Loucy (cell line): ENCODE data around the gene C10orf71.

Experiments
- H2AFZ ChIP-seq: fragments of 200-600 bp; sonication (generic); 2 replicates; pipeline ENCODE4 v1.6.0; 2016; ENCODE audit warnings: antibody characterized with exemption, mild to moderate bottlenecking, low read length, moderate library complexity
- H3F3A ChIP-seq: fragments of 200-600 bp; 2 replicates; pipeline ENCODE4 v1.6.0; 2016; ENCODE audit warnings: antibody characterized with exemption, low read depth, mild to moderate bottlenecking
- H3K27me3 ChIP-seq: fragments of 200-600 bp; sonication (generic); 2 replicates; pipeline ENCODE4 v1.6.1; 2014; ENCODE audit warnings: low read length, mild to moderate bottlenecking; ENCODE audit not compliant: insufficient read depth, poor library complexity, severe bottlenecking
- H3K36me3 ChIP-seq: fragments of 200-600 bp; sonication (generic); 2 replicates; pipeline ENCODE4 v1.6.1; 2016; ENCODE audit warnings: low read length; ENCODE audit not compliant: insufficient read depth
- H3K4me1 ChIP-seq: fragments of 200-600 bp; sonication (generic); 2 replicates; pipeline ENCODE4 v1.5.1; 2014; ENCODE audit warnings: low read length, mild to moderate bottlenecking; ENCODE audit not compliant: insufficient read depth, poor library complexity, severe bottlenecking
- H3K4me2 ChIP-seq: fragments of 200-600 bp; sonication (generic); 2 replicates; pipeline ENCODE4 v1.6.0; 2014; ENCODE audit warnings: antibody characterized with exemption, low read length, low read depth, mild to moderate bottlenecking; ENCODE audit not compliant: poor library complexity, severe bottlenecking
- H3K4me3 ChIP-seq: fragments of 200-600 bp; sonication (generic); 2 replicates; pipeline ENCODE4 v1.5.1; 2014; ENCODE audit warnings: low read length, mild to moderate bottlenecking, mixed read lengths; ENCODE audit not compliant: poor library complexity, severe bottlenecking
- H3K79me2 ChIP-seq: fragments of 200-600 bp; sonication (generic); 2 replicates; pipeline ENCODE4 v1.6.1; 2014; ENCODE audit warnings: low read length; ENCODE audit not compliant: insufficient read depth
- H3K9ac ChIP-seq: fragments of 200-600 bp; sonication (generic); 2 replicates; pipeline ENCODE4 v1.6.0; 2014; ENCODE audit warnings: mild to moderate bottlenecking, low read depth, low read length, moderate library complexity; ENCODE audit not compliant: poor library complexity, severe bottlenecking
- H3K9me2 ChIP-seq: fragments of 200-600 bp; sonication (generic); replicated peaks from 2 replicates; pipeline ENCODE4 v1.6.1; 2016; ENCODE audit warnings: low read depth, low read length, mixed read lengths
- H3K9me3 ChIP-seq: fragments of 200-600 bp; sonication (generic); 2 replicates; pipeline ENCODE4 v1.6.1; 2014; ENCODE audit warnings: mild to moderate bottlenecking, antibody characterized with exemption, low read length, low read depth; ENCODE audit not compliant: insufficient read depth
- H4K20me1 ChIP-seq: fragments of 200-600 bp; sonication (generic); 2 replicates; pipeline ENCODE4 v1.6.0; 2014; ENCODE audit warnings: antibody characterized with exemption, low read length, mild to moderate bottlenecking; ENCODE audit not compliant: insufficient read depth, poor library complexity, severe bottlenecking
- CTCF ChIP-seq: fragments of 200-600 bp; sonication (generic); conservative IDR thresholded peaks from 2 replicates; pipeline ENCODE4 v1.5.1; 2014; ENCODE audit warnings: mild to moderate bottlenecking, antibody characterized with exemption, low read length
- EZH2phosphoT487 ChIP-seq: fragments of 200-600 bp; IDR thresholded peaks from 2 replicates; pipeline ENCODE4 v1.6.1; 2018; ENCODE audit warnings: antibody characterized with exemption, mild to moderate bottlenecking, moderate library complexity, borderline replicate concordance

C10orf71 gene, protein sequence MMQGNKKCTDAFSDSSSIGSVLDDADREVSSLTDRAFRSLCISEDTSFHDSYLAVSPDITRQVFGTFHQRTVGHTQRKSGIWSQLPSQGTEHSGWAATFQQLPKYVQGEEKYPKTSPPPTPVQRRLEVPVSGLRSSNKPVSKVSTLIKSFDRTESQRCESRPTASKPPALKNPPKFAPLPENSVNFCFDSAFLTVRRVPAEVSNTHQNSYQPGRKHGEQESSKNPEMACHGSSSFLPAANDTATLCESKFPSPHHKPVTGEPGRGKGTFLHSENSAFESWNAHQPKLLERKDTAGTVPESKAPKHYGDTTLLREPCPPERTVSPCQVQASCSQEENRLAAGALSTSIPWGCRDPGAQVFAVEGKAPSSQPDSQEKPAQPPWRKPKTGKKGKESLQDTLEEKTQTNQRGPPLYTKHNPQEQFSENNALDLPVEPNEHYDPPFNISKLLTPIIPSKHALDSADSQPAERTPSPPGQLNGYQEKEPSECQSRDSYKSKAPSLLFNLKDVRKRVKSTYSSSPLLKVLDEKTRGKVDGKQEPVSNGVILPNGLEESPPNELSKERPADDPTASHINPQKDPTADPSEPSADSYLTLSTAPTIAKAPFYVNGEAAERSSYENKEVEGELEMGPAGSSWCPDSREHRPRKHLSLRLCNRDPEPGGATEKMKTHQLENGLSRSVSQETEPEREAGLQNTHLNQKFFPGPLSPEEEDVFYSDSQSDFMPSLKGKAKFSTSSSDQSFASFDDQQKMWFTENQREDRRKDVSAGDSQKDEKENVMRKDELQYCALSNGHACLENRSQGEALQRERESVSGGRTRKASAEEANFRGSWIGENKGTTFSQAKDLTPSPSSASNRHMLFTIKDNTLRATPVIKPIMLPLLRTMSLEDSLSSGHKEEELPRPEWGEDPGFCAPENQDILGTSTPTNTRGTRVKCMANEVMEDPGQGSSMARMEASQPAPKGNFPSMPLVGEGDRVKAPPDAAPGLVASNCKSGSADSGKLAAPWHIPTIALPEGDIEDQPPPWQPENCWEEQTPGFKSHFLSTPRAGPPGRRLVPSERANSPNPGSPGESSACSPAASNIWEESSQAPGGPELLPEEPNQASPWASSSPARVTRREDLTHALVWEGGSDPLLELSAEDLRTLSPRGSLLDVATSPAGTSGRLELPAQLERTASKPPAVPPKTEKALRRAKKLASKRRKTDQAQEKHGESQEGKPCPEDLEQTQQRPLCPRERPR (N-terminal part only)

DNA sequence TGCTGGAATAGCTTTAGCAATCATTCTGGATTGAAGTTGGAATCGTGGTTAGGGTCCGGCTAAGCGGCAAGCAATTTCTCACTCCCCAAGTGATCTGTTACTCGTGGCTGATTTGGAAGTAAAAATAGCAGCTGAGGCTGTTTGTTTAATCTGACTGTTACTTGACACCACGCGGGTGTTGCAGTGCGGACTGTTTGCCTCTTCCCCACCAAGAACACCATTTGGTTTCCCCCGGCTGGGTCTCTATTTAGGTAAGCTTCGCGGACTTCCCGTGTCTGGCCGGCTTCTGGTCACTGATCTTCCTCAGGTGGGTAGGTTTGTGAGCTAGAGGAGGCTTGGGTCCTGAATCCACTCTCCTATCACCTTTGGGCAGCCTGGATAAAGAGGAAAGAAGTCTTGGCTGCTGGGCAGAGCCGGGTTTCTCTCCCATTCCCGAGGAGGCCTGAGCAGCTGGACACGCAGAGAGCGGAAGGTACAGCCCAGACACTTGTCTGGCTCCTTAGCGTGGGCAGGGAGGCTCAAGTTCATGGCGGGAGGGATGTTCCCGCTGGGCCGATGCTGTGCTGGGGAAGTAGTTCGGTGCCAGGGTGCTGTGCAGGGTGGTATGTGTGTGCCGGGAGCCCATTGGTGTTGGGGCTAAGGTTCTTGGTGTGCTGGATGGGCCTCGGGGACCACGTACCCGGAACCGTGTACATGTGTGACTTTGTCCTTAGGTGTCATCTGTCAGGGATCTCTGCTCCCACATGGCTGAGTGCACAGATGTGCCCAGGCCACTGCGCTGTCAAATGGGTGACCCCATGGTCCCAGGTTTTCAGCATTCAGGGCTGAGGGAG, at the start of gene C10orf71:
TSS of gene C10orf71 (plus strand) at position 188 of the 833 bp plus-strand sequence. CDS start 23,376 bp downstream, outside the sequence.
- H3K9ac ChIP-seq: peak within 1 kb of the TSS; percentile 36
- H3K4me3 ChIP-seq: no peak within 1 kb of the TSS
- H3K79me2 ChIP-seq: no peaks in the 10 kb centered on the region
- H4K20me1 ChIP-seq: no peaks in the 10 kb centered on the region
- no peaks in the 10 kb centered on the region for H3K9me2 ChIP-seq
- peaks cover 17% of the 10 kb centered on the region for H3K4me1 ChIP-seq
- no peaks in the 10 kb centered on the region for H3K27me3 ChIP-seq
- H2AFZ ChIP-seq: peak within 1 kb of the TSS; percentile 25; the same call in 1 of the 2 replicates
- peak within 1 kb of the TSS; percentile 49 for H3K4me2 ChIP-seq
- no peak for TF ChIP-seq EZH2phosphoT487
- no peak for TF ChIP-seq CTCF
- H3F3A ChIP-seq: no peaks in the 10 kb centered on the region
- H3K9me3 ChIP-seq: no peaks in the 10 kb centered on the region
- H3K36me3 ChIP-seq: no peaks in the 10 kb centered on the region

DNA sequence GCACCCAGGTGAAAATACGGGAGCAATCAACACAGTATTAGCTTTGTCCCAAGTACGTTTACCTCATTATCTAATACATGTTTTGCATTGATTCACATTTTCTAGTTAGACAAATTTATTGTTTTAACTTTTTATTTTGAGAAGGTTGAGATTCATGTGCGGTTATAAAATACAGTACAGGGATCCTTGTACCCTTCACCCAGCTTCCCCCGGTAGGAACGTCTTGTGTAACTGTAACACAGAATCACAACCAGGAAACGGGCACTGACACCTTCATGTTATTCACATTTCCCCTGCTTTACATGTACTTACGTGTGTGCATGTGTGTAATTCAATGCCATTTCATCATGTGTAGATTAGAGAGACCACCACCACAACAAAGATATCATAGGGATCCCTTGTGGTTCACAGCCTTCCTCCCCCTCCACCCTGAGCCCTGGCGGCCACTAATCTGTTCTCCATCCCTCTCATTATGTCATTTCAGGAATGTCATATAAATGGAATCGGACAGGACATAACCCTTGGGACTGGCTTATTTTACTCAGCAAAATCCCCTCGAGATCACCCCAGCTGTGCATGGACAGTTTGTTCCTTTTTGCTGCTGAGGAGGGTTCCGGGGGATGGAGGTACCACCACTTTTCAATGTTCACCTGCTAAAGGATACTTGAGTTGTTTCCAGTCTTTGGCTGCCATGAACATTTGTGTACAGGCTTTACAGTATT, 46.5 kb upstream of the C10orf71 start:
- Histone ChIP-seq H3K9me3 (peaks cover 3% of the 10 kb centered on the region; the same call in 1 of the 2 replicates), H4K20me1 (no peaks in the 10 kb centered on the region), H3K79me2 (no peaks in the 10 kb centered on the region), H3K9ac (no peak overlapping the region), H3K36me3 (no peaks in the 10 kb centered on the region), H3K4me3 (peak overlapping the region; percentile 61), H2AFZ (no peak overlapping the region), H3K27me3 (no peaks in the 10 kb centered on the region), H3K4me2 (peak overlapping the region; percentile 83), H3K4me1 (peaks cover 48% of the 10 kb centered on the region), H3F3A (no peaks in the 10 kb centered on the region), H3K9me2 (no peaks in the 10 kb centered on the region)
- TF ChIP-seq EZH2phosphoT487 (no peak), CTCF (no peak)
